Dermis microvascular lymphatic vessel endothelial cell (primary cell): ENCODE measurements around the gene STX12. TPM values are rescaled to one million over a fixed set of nuclear protein-coding genes. Genes with fewer than 3 reads are reported as not detected.
"Not testable (repeated sequence)": the region's sequence is repeated elsewhere in the genome, so short reads cannot be mapped to it uniquely, and the experiment has no call there.

Experiments used
- DNase-seq, 2 donors: peaks; one replicate each; pipeline versions ENCODE4 v3.0.0 to v3.0.0-alpha.2; 2010; ENCODE audit warnings: low read depth in 2 of 2
- total RNA-seq: library from RNA; depleted of rRNA; stranded (reverse); fragments of >200 nt; gene quantifications from 2 replicates; pipeline ENCODE4 v1.2.1, GENCODE V29; 2014

The STX12 gene
- total RNA-seq, 1 donor from 2014 or later = 56.4 TPM

DNA sequence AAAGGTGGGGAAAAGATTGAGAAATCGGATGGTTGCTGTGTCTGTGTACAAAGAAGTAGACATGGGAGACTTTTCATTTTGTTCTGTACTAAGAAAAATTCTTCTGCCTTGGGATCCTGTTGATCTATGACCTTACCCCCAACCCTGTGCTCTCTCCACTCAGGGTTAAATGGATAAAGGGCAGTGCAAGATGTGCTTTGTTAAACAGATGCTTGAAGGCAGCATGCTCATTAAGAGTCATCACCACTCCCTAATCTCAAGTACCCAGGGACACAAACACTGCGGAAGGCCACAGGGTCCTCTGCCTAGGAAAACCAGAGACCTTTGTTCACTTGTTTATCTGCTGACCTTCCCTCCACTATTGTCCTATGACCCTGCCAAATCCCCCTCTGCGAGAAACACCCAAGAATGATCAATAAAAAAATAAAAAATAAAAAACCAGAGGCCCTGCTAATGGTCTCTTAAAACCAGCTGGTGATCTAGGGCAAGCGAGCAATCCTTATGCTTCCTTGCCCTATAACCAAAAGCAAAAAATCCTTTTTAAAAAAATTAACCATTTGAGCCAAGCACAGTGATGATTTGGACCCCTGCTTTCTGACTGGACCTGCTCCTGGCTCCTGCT lies 56.4 kb downstream of the STX12 start:
- DNase-seq = not testable (repeated sequence)

GRCh38 chr1:27830621-27831440 lies 57.8 kb downstream of the STX12 start, which contains the start of gene PPP1R8:
PPP1R8 (plus strand) TSS chr1:27830782; CDS start chr1:27830836, 54 bp downstream.
- DNase-seq = peak; percentile 89 to 96

DNA sequence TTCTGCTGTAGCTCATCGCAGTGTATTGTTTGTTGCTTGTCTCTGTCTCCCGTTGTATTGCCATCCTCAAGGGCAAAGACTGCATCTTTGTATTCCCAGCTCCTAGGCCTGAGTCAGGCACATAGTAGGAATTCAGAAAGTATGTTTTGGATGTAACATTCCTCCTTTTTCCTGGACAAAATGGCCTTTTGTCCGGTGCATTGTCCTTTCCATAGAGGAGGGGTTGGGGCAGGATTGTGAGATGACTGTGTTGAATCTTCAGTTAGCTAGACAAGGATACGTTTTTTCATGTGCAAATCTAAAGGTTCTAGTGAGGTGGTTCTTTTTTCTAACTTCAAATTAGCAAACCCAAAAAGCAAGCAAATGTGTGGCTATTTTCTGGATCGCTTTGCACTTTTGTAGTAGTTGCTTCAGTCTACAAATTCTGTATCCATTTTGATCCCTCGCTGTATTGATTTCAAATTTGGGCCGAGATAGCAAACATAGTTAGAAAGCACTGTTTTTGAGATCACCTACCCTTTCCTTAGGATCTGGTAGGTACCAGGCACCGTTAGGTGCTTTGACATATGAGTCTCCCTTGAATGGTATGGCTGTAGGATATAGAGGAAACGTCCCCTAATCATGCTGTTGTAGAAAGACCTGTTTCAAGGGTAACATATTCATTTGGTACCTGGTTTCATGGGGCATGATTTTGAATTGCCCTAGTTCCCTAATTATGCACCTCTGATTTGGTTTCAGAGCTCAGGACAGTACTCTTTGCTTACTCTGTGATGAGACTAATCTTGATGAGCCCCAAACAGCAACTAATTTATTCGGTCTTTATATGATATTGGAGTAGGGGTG lies 58.8 kb downstream of the STX12 start:
- peak in 1 of 2 donors; percentile 22 for DNase-seq

GRCh38 chr1:27832762-27833161 lies 59.7 kb downstream of the STX12 start:
- peak in 1 of 2 donors; percentile 55 for DNase-seq

- DNase-seq = no peak
These were observed 60.5 kb downstream of the STX12 start for GRCh38 chr1:27833470-27833869.

- DNase-seq = no peak
These were observed 62.0 kb downstream of the STX12 start for GRCh38 chr1:27835046-27835445.

DNA sequence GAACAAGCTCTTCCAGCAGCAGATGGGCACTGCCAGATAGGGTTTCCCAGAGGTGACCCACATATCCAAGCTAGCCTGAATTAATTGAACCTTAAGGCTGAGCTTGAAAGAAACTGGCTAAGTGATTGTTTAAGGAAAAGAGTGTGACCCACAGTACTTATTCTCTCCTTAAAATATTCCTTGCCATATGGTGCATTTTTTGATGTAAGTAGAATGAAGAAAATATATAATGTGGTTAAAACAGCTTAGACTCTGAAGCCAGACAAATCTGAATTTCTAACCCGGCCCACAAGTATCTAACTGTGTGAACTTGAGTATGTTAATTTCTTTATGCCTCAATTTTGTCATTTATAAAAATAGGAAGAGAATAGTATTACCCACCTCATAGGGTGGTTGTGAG lies 62.5 kb downstream of the STX12 start:
- no peak for DNase-seq

GRCh38 chr1:27849951-27850350 lies 76.9 kb downstream of the STX12 start:
- no peak for DNase-seq

GRCh38 chr1:27855085-27855484 lies 82.1 kb downstream of the STX12 start:
- no peak for DNase-seq

- DNase-seq = no peak
These were observed 83.7 kb downstream of the STX12 start for GRCh38 chr1:27856561-27857343.

GRCh38 chr1:27857552-27857951 lies 84.5 kb downstream of the STX12 start:
- not testable (repeated sequence) for DNase-seq

GRCh38 chr1:27858072-27858948 lies 85.3 kb downstream of the STX12 start:
- DNase-seq = peak; percentile 58 to 78

DNA sequence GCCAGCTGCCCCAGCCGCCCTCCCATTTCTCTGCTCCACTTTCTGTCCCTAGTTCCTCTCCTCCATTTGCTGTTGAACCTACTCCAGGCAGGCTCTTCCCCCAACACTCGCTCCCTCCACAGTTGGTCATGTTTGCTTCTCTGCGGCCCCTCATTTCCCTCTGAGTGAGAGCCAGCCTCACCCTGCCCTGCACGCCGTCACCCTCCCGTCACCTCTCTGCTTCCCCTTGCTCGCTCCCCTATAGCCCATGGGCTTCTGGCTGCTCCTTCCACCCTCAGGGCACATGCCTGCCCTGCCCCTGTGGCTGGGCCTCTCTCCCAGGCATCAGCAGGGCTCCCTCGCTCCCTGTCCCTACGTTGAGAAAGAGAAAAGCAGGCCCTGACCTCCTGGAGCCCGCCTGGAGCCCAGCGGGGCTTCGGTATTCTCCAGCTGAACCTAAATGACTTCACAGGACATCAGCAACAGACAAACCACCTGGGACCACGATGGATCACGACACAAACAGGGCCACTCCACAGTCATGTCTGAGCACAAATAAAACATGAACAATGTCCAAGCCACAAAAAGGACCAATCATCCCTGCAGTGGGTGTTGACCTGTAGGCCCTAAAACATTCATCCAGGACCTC lies 86.0 kb downstream of the STX12 start:
- no peak for DNase-seq

DNA sequence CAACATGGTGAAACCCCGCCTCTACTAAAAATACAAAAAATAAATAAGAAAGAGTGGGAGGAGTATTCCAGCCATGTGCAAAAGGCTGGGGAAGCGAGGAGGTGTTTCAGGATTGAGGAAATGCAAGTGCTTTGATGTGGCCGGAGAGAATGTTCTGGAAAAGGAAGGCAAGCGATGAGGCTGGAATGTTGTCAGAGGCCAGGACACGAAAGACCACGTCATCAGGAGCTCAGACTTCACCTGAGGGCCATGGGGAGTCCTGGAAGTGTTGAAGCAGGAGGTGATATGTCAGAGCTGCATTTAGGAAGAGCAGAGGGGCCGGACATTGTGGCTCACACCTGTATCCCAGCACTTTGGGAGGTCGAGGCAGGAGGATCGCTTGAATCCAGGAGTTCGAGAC lies 88.4 kb downstream of the STX12 start:
- no peak for DNase-seq

DNA sequence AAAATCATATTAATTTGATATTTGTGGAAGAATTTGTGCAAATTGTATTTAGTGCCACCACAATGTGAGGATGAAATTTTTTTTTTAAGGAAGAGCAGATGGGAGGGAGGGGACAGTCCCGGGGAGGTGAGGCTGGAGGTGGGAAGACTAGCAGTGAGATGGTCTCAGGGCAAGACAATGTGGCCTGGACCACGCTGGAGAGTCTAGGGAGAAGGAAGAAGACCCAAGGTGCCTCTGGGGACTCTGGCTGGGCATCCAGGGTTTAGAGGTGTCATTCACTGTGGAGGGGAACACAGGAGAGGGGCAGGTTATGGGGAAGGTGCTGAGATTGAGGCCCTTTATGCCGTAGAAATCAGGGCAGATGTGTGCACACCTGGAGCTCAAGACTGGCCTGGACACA lies 89.0 kb downstream of the STX12 start:
- DNase-seq = no peak

DNA sequence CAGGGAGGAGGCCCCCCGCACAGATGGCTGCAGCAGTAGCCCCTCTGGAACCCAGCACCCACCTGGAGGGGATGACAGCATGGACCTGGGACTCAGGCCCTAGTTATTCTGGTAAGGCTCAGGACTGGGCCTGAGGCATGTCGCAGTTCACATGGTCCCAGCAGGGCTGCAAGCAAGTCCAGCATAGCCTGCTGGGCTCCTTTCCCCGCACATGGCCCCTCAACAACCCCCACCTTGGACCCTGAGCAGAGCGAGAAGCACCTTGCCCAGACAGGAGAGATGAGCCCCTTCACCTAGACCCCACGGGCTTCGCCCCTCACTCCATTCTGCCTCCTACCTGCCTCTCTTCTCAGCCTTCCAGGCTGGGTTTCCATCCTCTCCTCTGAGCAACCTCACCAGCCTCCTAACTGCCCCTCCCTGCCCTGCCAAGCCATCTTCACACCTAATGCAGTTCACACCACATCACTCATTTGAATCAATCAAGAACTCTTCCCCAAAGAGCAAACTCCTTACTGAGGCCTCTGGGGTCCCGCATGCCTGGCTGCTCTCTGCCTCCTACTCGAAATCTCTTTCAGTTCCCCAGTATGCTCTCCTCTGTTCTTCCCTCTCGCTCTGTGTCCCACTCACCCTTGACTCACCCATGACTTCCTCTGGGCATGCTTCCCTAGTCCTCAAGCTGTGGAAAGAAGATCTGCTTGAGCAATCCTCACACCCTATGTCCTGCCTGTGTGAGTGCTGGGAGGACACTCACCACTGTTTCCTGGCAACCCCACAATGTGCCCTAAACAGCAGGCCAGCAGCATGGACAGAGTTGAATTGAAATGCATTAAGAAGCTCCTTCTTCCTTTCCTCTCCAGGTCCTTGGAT lies 89.9 kb downstream of the STX12 start:
- DNase-seq = peak in 1 of 2 donors; percentile 76

DNA sequence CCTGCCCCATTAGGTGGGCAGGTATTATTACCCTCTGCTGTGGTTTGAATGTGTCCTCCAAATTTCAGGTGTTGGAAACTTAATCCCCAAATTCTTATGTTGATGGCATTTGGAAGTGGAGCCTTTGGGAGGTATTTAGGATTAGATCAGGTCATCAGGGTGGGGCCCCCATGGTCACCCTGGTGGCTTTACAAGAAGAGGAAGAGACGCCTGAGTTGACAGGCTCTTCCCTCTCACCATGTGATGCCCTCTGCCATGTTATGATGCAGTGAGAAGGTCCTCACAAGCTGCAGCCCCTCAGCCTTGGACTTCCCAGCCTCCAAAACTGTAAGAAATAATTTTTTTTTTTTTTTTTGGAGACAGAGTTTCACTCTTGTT lies 90.5 kb downstream of the STX12 start:
- no peak for DNase-seq

GRCh38 chr1:27864264-27864895 lies 91.4 kb downstream of the STX12 start:
- no peak for DNase-seq
